GM18870 (cell line): ENCODE data around the gene KIF26B.

Experiments used
- ATAC-seq: cut with Tn5 transposase; IDR thresholded peaks from one replicate; pipeline ENCODE4 v1.9.1; 2021; ENCODE audit warnings: moderate library complexity; ENCODE audit not compliant: unreplicated experiment

The KIF26B gene

GRCh38 chr1:245205864-245206263 is 51.1 kb downstream of the KIF26B start:
- ATAC-seq, result no peak

GRCh38 chr1:245207056-245207638 is 52.4 kb downstream of the KIF26B start:
- no peak for ATAC-seq

GRCh38 chr1:245207801-245208200 is 53.0 kb downstream of the KIF26B start:
- ATAC-seq, result no peak

GRCh38 chr1:245209658-245210435 is 55.1 kb downstream of the KIF26B start:
- no peak for ATAC-seq

GRCh38 chr1:245211035-245211749 is 56.4 kb downstream of the KIF26B start:
- ATAC-seq, result no peak

GRCh38 chr1:245211761-245212160 is 57.0 kb downstream of the KIF26B start:
- ATAC-seq, result no peak

- ATAC-seq, result no peak
Measured at GRCh38 chr1:245212221-245212710, 57.5 kb downstream of the KIF26B start.

- no peak for ATAC-seq
Measured at GRCh38 chr1:245213066-245213831, 58.5 kb downstream of the KIF26B start.

- ATAC-seq, result no peak
Measured at GRCh38 chr1:245215071-245215470, 60.3 kb downstream of the KIF26B start.

- ATAC-seq, result no peak
Measured at GRCh38 chr1:245216366-245217115, 61.8 kb downstream of the KIF26B start.

- ATAC-seq, result no peak
Measured at GRCh38 chr1:245217853-245218608, 63.2 kb downstream of the KIF26B start.

- no peak for ATAC-seq
Measured at GRCh38 chr1:245220381-245220985, 65.7 kb downstream of the KIF26B start.

- no peak for ATAC-seq
Measured at GRCh38 chr1:245221805-245222204, 67.0 kb downstream of the KIF26B start.

GRCh38 chr1:245222931-245223595 is 68.3 kb downstream of the KIF26B start:
- no peak for ATAC-seq

GRCh38 chr1:245225322-245226202 is 70.8 kb downstream of the KIF26B start:
- no peak for ATAC-seq

- ATAC-seq, result no peak
Measured at GRCh38 chr1:245226203-245226499, 71.4 kb downstream of the KIF26B start.

GRCh38 chr1:245229051-245229450 is 74.3 kb downstream of the KIF26B start:
- no peak for ATAC-seq

GRCh38 chr1:245232931-245233330 is 78.1 kb downstream of the KIF26B start:
- no peak for ATAC-seq
